UCSD-AML1 (cell line): Measurements from ENCODE around the gene RINT1.
A peak's percentile ranks its signal among the peaks of the same experiment; 100 is the strongest.

Experiments
- DNase-seq: peaks from one replicate; lab custom pipeline; 2025; ENCODE audit not compliant: unreplicated experiment; lab: John Stamatoyannopoulos, UW

The RINT1 gene

DNA sequence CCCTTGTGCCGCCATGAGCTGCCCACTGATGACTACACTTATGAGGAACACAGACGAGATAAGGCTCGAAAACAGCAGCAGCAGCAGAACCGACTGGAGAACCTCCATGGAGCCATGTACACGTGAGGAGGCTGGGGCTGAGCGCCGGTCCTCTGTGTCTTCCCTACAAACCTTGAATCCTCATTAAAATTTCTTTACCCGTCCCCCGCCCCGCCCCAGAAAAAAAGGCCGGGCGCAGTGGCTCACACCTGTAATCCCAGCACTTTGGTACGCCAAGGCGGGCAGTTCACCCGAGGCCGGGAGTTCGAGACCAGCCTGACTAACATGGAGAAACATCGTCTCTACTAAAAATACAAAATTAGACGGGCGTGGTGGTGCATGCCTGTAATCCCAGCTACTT is 1.5 kb upstream of the RINT1 start:
- no peak for DNase-seq

DNA sequence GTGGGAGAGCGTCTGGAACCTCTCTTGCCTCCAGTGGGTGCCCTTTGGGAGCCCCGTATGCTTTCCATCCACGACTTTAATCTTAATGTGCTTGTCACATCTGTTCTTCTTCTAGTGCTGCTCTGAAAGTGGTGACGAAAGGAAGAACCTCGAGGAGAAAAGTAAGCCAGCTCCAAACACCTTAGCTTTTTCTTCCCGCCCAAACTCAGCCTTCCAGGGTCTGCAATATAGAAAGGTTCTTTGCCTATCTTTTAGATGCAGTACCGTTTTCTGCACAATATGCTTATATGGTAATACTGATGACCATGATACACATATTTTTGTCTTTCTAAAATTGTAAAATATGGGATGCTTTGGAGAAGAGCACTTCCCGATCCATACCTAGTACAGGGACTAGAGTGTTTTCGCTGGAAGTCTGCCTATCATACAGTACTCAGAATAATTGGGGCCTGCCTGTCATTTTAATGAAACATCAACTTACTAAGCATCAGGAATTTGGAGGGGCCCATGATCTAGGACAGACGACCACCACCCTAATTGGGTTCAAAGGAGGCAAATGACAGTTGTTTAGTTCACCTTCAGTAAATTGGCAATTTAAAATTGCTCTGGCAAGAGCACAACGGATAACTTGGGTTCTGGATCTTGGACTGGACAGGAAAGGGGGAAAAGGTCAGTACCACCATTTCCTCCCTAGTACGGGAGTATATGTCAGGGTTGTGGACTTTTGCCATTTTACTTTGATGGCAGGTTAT is 884 bp downstream of the RINT1 start:
- DNase-seq, result no peak

DNA sequence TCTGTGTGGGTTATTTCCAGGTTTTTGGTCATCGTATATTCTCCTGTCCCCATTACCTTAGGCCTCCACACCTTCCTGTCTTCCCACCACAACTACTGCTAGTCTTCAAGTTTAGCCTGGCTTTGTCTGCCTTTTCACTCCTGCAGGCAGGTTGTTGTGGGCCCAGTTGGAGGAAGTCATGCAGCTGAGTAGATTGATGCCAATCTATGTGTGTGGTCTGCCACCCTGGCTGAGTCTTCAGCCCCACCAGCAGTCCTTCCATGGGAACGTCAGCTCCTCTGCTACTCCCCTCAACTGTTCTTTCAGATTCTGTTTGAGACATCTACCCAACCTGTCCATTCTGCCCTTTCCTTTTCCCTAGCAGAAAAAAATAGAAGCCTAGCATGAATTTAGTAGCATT is 6.3 kb downstream of the RINT1 start:
- DNase-seq, result no peak

DNA sequence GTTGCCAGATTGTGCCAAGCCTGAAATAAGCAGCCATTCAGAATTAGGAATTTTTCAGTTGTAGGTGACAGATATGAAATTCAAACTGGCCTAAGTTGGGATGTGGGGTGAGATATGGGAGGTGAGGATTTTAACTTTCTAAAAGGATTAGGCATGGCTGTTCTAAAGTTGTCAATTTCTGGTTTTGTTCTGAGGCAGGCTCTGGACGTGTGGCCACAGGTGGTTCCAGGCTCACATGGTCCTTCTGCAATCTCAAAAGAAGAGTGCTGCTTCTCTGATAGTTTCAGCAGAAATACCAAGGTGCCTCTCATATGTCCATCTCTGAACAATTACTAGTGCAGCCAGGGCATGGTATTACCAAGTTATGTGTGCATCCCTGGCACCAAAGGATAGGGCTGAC is 27.9 kb downstream of the RINT1 start:
- no peak for DNase-seq

DNA sequence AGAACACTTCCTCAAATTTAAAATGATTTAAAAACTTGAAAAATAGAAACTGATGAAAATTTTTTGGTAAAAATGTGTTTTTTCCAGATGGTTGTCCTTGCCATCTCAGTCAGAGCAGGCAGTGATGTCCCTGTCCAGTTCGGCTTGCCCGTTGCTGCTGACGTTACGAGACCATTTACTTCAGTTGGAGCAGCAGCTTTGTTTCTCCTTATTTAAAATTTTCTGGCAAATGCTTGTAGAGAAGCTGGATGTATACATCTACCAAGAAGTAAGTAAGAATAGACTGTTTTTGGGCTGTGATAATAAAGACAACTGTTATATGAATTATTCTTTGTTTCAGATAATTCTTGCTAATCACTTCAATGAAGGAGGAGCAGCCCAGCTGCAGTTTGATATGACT is 33.2 kb downstream of the RINT1 start:
- no peak for DNase-seq

DNA sequence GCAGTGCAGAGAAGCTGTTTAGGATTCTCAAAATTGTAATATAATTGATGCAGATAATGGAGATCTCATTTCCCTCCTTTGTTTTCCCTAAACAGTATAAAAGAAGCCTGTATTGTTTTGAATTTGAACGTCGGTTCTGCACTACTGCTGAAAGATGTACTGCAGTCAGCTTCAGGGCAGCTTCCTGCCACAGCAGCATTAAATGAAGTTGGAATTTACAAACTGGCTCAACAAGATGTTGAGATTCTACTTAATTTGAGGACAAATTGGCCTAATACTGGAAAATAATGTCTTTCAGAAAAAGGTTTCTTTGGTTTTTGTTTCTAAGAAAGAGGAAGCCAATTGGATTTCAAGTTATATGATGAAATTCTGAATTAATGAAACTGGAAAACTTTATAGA is 35.0 kb downstream of the RINT1 start:
- no peak for DNase-seq

DNA sequence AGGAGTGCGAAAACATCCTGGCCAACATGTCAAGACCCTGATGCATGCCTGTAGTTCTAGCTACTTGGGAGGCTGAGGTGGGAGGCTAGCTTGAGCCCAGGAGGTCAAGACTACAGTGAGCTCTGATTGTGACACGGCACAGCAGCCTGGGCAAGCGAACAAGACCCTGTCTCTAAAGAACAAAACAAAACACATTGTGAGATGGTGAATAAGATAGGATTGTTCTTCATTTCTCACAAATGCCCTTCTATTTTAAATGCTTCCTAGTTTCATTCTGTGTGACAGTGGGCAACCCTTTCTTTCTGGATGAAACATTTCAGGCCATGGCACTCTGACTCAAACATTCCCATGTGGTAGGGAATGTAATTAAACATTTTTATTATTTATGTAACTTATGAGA is 35.8 kb downstream of the RINT1 start:
- no peak for DNase-seq

DNA sequence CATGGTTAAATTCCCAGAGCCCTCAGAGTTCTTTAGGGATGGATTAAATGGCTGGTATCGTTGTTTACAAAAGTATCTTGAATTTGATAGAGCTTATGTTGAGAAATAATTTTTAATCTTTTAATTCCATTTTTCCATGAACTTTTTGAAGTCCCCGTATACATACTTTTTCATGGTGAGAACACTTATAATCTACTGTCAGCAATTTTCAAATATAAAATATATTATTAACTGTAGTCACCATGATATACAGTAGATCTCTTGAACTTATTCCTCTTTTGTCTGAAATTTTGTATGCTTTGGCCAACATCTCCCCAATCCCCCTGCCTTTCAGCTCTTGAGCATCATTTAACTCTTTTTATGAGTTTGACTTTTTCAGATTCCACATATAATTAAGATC is 39.9 kb downstream of the RINT1 start:
- no peak for DNase-seq

DNA sequence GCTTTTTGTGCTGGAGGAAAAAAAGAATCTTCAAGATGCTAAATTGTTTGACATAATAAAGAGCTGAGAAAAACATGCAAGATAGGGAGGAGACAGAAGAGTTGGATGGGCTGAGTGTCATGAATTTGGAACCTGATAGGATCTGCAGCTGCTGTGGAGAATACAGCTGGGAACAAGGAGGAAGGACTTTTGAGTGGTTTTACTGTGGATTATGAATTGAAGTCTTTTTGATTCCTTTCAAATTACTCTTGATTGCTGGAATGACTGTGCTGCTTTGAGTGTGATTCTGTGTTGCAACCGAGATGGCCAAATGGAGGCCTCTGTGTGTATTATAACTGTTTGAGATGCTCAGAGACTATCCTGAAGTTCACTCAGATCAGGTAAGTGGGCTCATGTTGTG is 45.2 kb downstream of the RINT1 start:
- no peak for DNase-seq

DNA sequence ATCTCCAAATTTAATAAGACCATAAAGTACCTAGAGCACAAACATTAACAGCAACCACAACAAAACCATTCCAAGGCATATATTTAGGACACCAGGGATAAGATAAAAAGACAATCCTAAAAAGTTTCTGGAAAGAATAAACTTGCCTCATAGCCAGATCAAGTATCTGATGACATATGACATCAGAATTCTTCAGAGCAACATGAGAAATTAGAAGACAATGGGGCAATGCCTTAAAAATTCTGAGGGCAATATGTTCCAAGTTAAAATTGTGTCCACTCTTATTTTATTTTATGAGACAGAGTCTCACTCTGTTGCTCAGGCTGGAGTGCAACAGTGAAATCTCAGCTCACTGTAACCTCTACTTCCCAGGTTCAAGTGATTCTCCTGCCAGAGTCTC is 46.5 kb downstream of the RINT1 start:
- no peak for DNase-seq

DNA sequence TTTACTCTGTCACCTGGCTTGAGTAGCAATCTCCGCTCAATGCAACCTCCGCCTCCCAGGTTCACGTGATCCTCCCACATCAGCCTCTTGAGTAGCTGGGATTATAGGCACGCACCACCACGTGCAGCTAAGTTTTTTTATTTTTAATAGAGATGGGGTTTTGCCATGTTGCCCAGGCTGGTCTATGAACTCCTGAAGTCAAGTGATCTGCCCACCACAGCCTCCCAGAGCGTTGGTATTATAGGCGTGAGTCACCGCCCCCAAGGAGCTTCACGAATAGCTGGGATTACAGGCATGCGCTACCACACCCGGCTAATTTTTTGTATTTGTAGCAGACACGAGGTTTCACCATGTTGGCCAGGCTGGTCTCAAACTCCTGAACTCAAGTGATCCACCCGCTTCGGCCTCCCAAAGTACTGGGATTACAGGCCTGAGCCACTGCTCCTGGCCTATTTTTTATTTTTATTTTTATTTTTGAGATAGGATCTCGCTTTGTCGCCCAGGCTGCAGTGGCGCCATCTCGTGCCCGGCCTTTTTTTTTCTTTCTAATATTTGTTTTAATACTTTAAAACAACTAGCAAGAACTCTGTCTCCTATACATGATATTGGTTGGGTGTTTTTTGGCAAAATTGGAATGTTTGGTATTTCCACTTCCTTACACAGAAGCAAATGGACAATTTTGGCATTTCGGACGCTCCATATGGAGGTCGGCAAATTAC is 48.2 kb downstream of the RINT1 start:
- no peak for DNase-seq

DNA sequence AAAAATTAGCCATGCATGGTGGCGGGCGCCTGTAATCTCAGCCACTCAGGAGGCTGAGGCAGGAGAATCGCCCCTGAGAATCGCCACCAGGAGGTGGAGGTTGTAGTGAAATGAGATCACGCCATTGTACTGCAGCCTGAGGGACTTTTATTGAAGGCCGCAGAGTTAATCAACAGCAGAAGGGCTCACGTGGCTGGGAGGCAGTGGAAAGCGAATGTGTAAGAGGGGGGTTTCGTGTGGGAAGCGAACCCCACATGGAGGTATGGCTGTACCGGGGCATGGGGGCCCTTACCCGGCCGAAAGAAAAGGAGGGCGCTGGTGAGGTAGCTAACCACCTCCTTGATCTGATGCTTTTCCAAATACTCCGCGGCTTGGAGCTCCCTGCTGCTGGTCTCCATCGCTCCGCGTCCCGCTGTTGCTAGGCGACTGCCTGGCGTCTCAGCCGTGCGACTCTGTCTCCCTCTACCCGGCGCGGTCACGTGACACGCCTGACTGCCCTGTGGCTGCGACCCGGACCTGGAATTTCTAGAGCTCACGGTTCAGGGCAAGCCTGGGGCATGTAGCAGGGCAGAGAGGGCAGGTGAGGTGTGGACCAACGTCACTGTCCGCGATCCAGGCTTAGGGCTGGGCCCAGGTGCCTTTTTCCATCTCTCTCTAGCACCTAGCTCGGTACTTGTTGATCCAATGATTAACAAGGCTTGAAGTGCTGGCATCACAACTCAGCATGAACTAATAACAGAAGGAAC is 49.2 kb downstream of the RINT1 start, which contains the start of gene EFCAB10:
Gene EFCAB10, minus strand, starts transcription at position 428 of the 746 bp plus-strand sequence. Its CDS starts 30 bp downstream, at position 398.
- no peak for DNase-seq

DNA sequence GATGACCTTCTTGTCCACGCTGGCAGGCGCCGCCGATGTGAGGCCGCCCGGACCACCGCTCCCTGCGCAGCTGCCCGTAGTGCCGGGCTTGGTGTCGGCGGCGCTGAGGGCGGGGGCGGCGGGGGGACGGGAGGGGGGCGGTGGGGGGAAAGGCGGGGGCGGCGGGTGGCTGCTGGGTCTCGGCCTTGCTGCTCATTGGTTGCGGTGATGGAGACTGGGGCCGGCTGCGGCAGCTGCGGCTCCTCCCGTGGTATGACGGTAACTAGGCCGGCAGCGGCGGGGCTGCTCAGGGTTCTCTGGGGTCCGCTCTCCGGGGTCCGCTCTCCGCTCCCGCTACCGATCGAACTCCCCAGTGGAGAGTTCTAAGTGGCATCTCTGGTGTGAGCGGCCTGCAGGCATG is 51.1 kb downstream of the RINT1 start:
- no peak for DNase-seq

DNA sequence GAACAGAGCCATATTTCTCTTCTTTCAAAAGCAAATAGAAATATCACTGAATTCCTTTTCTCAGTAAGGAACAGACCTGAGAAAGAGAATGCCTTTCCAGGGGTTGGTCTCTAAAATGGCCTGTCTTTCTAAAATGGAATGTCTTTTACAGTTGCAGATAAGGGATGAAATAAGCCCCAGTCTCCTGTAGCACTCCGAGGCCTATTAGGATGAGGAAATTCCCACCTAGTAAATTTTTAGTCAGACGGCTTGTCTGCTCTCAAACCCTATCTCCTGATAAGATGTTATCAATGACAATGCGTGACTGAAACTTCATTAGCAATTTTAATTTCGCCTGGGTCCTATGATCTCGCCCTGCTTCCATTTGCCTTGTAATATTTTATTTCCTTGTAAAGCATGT is 52.2 kb downstream of the RINT1 start:
- no peak for DNase-seq

DNA sequence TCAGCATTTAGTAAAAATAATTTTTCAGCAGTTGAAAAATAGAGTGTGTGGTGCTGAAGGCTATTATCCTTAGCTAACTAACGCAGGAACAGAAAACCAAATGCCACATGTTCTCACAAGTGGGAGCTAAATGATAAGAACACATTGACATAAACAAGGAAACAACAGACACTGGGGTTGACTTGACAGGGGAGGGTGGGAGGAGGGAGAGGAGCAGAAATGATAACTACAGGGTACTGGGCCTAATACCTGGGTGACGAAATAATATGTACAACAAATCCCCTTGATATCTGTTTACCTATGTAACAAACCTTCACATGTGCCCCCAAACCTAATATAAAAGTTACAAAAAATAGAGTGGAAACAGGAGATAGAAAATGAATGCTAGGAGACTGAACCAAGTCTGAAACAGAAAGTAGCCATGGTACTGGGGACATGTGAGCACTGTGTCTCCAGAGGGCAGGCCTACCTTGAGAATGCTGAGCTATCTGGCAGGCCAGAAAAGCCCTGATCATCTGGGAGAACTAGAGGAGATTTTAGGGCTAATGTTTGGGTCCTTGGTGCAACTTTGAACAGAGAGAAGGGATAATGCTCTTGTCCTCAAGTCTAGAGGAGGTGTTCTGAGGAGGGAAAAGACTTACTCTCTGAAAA is 54.0 kb downstream of the RINT1 start:
- no peak for DNase-seq

DNA sequence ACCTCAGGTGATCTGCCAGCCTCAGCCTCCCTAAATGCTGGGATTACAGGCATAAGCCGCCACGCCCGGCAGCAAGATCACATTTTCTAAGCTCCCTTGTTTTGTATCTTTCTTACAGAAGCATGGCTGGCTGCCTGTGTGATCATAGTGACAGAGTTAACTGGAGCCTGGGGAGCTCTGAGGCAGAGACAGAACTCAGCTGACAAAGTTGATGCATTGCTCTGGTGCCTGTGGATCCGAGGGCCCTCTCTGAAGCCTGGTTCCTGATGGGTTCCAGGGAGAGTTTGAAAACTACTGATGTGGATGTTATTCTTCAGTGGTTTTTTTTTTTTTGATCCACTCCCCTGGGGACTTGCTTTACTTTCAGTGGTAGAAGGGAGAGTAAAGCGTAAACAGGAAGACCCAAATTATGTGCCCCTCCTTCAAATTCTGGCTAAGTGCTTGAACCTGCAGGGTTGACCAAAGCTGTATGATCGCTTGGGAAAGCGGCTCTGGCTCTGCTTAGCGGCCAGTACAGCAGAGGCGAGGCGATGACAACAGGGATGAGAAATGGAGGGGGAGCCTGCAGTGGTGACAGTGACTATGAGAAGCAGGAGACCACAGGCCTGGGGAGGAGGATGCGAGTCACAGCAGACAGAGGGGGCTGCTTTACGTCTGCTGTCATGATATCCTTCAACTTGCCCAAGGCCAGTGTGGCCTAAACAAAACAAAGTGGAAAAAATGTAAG is 56.1 kb downstream of the RINT1 start:
- DNase-seq, result no peak

DNA sequence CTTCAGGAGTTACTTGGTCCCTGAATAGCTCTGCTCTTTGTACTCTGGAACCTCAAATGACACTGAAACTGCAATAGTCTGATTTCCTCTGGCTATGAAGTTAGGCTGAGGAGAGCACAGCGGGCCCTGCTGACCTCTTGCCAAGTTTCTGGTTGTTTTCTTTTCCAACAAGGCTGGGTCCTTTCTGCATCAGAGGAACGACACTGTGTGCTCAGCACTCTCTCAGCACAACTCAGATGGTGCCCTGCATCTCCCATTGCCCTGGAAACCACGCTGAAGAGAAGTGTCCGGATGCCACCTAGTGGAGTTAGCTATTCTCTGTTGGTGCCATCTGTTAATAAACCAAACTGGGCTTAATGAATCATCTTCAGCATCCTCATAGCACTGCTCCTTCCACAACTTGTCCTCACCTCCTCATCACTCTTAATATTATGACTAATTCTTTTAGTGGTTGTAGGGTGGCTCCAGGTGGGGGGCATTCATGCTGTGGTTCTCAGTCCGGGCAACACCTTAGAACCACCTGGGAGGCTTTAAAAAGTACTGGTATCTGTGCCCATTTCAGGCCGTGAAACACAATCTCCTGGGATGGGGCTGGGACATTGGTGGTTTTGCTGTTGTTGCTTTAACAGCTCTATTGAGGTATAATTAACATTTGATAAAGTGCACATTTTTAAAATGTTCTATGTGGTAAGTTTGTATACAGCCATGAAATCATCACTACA is 57.5 kb downstream of the RINT1 start:
- DNase-seq, result peak; percentile 21

DNA sequence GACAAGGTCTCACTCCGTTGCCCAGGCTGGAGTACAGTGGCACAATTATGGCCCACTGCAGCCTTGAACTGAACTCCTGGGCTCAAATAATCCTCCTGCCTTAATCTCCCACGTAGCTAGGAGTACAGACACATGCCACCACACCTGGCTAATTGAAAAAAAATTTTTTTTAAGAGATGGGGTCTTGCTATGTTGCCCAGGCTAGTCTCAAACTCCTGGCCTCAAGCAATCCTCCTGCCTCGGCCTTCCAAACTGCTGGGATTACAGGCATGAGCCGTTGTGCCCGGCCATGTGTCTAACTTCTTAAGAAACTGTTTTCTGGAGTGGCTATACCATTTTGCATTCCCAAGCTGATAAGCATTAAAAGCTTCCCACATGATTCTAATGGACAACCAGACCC is 58.8 kb downstream of the RINT1 start:
- DNase-seq, result no peak

DNA sequence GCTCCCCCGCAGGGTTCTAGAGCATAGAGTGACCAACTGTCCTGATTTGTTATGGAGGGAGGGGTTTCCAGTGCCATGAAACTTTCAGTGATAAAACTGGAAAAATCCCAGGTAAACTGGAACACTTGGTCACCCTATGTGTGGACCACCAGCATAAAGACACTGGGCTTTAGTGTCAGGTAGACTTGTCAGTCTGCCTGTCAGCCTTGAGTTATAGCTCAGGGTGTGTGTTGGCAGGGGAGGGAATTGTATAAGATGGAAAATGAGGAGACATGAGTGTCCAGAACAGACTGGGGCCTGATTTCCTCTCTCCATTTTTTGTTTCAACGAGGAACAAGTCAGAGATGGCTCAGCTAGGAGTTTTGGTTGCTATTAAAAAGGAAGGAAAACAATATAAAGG is 59.5 kb downstream of the RINT1 start:
- DNase-seq, result no peak

DNA sequence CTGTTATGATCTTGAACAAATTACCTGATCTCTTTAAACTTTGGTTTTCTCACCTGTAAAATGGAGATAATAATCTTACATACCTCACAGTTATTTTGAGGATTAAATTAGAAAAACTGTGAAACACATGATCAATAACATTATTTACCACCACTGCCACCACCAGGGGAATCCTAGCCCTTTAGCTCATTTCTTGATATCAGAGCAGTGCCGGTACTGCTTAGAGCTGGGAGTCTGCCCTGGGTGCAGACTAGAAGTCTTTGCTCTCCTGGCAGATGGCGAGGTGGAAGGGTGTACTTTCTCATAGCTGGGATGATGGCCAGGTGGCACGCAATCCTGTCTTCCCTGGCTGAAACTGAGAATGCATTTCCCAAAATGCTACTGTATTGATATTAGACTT is 62.0 kb downstream of the RINT1 start:
- no peak for DNase-seq
